ENCODE data around the gene SLC8A1.

GRCh38 chr2:40123326-40123725 is 328.6 kb downstream of the SLC8A1 start:
- TF ChIP-seq CTCF (IDR thresholded peaks at IDR 0.05; ENCODE audit: low read depth, low read length) (no peak), MYC (IDR thresholded peaks at IDR 0.05; ENCODE audit: low read depth, low read length) (no peak), POLR2A (IDR thresholded peaks at IDR 0.05; ENCODE audit: extremely low read depth, insufficient read length) (no peak), MAX (IDR thresholded peaks at IDR 0.05; ENCODE audit: low read depth, low read length) (no peak)
